ENCODE results near the gene BHLHA15. TPM values are rescaled to one million over a fixed set of nuclear protein-coding genes. Genes with fewer than 3 reads are reported as not detected.

BHLHA15 gene
- not detected for polyA plus RNA-seq (ENCODE audit: insufficient read length)
- long read RNA-seq, donor 1, partial matches to known transcripts = 0 of 3 reads
- long read RNA-seq, donor 1, other reads (novel, unspliced or antisense) = 0 of 3 reads
- long read RNA-seq, donor 2, partial matches to known transcripts = 0 of 1 reads
- long read RNA-seq, donor 2, other reads (novel, unspliced or antisense) = 0 of 1 reads
- long read RNA-seq, donor 3 = 0 reads
- long read RNA-seq, donor 4 = 0 reads
- long read RNA-seq, donor 5 = 0 reads
- long read RNA-seq, donor 6 = 0 reads
- long read RNA-seq, donor 7 = 0 reads
- long read RNA-seq, donor 8, partial matches to known transcripts = 0 of 1 reads
- long read RNA-seq, donor 8, other reads (novel, unspliced or antisense) = 0 of 1 reads

DNA sequence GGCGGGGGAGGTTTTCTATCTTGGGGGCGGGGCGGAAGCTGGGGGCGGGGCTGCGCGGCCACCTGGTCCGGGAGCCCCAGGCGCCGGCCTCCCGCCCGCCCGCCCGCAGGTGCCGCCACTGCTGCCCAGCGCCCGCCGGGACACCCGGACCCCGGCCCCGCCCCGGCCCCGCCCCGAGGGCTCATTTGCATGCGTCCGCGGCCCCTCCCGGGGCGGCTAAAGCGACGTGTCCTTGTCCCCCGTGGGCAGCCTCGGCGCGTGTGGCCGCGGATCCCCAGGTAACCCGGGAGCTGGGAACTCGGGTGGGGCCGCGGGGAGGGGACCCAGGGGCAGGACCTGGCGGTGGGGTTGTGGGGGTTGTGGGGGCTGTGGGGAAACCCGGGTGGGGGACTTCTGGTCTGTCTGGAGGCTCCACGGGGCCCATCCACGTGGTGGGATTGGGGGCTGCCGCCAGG is at the start of gene BHLHA15:
BHLHA15 (plus strand) TSS at position 219 of the 455 bp plus-strand sequence. CDS start 871 bp downstream, outside the sequence.
- DNase-seq = no peak

DNA sequence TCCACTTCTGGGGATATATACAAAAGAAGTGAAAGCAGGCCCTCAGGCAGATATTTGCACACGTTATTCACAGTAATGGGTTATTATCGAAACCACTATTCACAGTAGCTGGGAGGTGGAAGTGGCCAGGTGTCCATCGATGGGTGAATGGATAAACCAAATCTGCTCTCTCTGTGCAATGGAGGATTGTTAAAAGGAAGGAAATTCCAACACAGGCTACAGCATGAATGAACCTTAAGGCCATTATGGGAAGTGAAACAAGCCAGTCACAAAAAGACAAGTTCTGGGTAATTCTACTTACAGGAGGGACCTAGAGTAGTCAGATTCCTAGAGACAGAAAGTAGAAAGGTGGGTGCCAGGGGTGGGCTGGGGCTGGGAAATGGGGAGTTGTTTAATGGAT is 48.5 kb upstream of the BHLHA15 start:
- no peak for DNase-seq

DNA sequence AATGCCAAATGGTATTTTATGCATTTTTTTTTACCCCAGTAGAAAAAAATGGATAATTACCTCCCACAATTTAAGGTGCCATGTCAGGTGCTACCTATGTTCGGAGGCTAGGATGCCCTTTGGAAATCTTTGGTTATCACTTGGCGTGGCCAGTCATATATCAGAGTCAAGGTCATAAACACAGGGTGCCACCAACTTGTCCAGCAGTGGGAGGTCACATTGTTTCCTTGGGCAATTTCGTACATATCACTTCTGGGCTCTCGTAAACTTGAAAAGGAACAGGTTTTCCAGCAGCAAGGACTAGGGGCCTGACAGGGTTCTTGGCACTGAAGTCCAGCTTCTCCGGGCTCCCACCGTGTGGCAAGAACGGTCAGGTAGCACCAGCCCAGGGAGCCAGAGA is 48.0 kb upstream of the BHLHA15 start:
- no peak for DNase-seq

DNA sequence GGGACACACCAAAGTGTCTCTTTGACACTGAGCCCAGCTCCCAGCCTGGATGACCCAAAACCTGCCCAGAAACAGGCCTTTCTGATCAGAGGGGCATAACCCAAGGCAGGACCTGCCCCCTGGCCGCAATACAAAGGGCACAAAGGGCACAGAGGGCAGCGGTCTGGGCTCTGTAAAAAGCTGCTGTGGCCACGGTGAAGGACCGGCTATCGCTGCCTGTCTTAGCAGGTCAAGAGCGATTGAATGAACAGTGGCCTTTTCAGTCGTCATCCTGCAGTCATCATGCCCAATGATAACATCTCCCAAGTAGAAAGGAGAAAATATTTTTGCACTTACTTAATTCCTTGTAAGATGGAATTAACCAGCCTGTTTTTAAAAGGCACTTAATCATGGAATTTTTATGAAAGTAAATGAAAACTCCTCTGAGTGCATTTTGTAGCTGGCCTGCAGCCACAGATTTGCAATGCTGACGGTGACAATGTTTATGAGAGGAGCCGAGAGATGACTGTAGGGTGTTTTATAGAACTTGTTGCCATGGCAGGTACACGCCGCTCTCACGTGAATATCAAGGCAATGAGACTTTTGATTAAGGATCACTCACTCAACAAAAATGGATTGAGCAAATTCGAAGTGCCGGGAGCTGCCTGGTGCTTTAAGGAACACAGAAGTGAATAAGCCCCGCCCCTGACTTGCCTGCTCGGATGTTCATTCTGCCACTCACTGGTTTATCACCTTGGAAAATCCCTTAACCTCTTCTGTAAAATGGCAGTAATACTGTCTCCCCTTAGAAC is 47.3 kb upstream of the BHLHA15 start:
- no peak for DNase-seq

DNA sequence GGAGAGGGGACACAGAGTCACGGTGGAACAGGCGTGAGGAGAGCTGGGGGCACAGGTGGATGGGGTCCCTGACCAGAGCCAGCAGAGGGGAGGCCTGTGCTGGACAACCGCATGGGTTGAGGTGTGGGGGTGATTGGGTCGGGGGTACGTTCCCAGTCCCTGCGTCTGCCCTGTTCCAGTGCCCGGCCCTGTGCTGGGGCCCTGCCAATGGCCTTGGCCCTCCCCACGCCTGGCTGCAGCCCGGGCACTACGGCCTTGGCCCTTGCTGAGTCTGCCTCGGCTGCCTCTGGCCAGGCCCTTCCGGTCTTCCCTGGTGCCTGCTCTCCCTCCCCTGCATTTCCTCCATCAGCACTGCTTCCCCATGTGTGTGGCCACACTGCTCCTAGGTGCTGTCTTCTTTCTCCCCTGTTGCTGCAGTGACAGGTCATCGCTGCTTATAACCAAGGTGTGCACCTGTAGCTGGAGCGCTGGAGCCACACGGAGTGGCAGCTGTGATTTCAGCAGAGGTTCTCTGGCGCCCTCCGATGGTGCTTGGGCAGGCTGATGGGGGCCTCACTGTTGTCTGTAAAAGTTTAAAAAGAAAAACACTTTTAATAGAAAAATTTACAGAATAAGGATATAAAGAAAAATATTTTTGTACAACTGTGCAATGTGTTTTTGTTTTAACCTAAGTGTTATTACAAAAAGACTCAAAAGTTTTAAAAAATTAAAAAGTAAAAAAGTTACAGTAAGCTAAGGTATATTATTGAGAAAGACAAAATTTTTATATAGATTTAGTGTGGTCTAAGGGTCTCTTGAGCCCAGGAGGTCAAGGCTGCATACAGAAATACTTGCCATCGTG is 45.2 kb upstream of the BHLHA15 start:
- DNase-seq = peak; percentile 18

DNA sequence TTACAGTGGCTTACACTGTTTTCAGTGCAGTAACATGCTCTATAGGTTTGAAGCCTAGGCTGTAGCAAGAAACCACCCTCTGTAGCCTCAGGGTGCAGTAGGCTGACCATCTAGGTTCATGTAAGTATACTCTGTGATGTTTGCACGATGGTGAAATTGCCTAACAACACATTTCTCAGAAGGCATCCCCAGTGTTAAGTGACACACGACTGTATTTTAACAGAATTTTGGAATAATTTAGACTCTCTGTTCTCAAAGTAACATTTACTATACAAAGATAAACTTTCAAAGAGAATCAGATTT is 44.6 kb upstream of the BHLHA15 start:
- no peak for DNase-seq

DNA sequence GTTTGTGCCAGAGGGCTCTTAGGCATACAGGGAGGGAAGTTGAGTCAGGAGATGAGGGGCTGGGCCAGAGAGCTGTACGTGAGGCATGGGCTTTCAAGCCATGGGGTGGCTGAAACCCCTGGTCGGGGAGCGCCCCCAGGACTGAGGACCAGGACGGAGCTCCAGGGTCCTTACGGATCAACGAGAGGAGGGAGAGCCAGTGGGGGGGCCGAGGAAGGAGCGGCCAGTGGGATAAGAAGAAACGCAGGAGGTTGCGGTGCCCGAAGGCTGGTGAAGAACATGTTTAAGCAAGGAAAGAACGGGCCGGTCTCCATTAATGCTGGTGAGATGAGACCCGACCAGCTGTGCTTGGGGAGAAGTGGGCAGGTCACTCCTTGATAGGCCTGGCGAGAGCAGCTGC is 43.6 kb upstream of the BHLHA15 start:
- DNase-seq = no peak

DNA sequence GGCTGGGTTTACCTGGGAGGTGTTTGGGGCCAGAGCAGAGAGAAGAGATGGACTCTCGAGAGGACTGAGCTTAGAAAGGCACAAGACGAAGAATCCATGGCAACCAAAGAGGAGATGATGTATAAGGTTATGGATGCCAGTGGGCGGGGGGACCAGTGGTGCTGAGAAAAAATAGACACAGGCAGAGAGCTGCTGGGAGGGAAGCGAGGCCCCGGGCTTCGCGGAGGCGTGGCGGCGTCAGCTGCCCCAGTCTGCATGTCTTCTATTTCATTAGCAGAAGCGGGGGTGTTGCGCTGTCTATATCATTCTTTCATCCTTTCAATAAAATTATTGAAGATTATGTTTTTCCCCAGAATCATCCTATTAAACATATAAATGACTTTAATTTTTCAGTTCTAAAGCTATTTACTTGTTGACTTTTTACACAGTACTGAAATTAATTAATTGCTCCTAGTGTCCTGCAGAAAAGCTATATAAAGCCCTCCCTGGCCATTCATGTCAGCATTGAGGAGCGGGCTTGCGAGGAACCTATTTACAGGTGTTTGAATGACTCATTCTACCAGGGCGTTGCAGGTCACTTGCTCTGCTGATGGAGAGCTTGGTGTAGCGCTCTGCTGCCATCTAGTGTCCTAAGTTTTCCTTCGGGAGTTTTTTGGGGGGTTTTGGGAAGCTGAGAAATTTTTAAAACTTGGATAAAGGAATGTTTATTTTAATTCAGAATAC is 42.9 kb upstream of the BHLHA15 start:
- peak; percentile 60 for DNase-seq

DNA sequence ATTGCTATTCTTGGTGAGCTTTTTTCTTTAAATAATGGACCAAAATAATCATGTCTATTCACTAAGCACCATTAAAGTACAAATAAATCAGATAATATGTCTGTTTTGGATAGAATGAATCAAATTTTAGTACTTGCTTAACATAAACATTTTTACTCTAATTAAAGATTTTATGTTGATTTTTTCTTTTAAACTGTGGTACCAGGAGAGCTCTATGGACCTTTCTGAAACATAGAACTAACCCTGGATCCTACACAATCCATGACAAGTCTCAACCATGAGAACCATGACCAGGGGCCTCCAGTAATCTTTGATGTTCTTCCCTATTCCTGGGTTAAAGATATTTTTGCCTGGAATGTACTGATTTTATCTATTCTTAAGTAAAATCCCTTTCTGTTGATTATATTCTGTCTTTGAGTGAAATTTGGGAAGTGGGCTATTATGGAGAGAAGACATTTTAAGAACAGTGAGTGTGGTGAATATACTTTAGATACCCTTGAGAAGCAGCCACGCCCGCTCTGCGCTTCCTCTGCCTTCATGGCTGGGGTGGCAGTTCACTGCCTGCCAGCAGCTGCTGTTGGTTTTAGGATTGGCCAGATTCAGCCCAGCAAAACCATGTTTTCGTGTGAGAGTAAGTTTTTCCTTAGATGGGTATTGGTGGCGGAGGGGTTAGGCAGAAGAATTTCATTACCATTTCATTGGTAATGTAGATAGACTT is 42.2 kb upstream of the BHLHA15 start:
- DNase-seq = no peak

DNA sequence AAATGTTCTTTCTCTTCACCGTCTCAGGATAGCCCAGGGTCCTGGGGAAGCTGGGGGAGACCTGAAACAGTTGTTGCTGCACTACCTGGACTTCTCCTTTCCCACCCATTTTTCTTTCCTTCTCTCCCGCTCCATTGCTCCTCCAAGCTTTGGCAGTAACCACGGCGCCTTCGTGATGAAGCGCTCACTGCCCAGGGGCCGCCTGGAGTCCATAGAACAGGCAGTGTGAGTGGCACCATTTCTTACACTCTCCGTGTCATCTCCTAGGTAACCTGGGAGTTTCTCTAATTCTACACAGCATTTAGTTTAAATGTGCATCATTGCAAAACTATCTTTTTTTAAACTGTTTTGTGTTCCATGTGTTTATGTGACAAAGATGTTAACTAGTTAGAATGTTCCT is 40.3 kb upstream of the BHLHA15 start:
- DNase-seq = no peak

DNA sequence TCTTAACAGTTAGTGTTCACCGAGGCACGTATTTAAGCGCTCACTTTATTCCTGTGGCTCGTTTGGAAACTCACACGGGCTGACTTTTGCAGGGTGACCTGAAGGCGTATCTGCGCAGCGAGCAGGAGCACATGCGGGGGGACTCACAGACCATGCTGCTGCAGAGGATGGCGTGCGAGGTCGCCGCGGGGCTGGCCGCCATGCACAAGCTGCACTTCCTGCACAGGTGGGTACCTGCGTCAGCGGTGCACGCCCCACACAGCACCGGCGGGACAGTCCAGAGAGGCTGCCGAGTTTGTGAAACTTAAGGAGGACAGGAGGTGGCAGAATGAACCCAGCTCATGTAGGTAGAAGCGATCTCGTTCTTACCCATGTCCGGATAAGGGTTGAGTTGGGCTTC is 39.8 kb upstream of the BHLHA15 start:
- DNase-seq = no peak

DNA sequence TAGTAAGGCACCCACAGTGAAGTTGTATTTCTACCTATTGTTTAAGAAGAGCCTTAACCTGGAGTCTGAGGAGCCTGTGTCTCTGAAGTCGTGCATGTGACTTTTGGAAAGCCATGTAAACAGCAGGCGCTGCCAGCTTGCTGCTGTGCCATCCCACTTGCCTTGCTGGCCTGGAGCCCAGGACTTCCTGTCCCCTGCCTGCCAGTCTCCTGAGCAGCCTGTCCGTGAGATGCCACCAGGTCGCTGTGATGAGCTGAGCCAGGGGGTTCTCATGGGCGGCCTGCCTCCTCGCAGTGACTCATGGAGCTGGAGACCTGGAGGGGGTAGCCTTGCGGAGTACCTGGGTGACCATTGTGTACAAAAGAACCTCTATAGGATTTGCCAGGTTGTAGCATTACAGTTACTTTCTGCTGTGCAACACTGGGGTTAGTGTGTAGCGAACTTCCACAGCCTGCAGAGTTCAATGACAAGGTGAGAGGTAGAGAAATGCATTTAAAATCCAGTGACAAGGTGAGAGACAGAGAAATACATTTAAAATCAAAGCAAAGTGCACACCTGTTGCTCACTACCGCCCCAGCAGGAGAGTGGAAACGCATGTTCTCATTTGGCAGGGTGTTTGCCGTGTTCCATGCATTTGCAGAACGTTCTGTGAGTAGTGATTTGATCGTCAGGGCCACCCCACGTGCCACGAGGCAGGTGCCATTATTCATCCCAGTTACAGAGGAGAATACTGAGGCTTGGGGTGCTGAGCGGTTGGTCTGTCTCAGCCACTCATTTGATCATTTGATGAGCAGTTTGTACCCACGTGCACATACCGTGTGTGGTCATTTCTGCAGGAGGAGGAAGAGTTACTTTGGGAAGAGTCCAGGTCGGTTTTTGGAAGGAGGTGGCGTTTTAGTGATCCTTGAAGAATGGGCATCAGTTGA is 36.6 kb upstream of the BHLHA15 start:
- DNase-seq = no peak

DNA sequence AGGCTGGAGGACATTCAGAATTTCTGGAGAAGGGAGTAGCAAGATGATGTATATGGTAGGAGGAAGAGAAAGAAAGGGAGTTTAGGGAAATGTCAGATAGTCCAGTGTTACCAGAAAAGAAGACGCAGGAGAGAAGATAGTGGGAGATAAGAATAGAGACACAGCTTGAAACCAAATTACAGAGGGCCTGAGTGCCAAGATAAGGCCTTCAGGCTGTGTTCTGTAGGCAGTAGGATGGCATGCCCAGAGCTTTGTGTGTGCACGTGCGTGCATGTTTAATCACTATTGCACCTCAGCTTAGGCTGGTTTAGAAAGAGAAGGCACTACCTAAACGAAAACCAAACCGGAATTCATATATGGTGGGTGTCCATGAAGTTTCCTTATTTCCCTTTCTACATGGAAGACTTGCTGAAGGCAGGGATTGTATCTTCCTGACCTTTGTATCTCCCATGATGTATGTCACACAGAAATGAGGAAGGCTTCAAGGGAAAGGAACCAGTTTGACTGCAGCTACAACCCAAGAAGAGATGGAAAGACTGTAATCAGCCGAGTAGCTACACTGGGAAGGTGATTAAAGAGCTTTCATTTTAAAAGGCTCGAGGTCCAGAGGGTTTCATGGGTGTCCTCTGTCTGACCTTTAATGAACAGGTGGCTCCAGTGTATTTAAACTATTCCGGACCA is 35.8 kb upstream of the BHLHA15 start:
- DNase-seq = no peak

DNA sequence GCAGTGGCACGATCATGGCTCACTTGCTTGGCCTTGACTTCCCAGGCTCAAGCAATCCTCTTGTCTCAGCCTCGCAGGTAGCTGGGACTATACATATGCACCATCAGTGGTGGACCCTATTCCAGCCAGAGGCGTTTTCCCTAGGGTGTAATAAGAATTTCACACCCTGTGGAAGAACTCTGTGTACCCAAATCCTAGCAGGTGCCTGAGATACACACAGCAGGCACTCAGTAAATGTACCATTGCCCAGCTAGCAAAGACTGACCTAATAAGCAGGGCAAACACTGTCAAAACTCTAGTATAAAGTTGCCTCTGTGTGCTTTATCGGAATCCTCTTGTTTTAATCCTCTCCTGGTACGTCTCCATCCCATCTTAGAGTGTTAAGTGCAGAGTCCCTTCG is 33.7 kb upstream of the BHLHA15 start:
- DNase-seq = no peak

DNA sequence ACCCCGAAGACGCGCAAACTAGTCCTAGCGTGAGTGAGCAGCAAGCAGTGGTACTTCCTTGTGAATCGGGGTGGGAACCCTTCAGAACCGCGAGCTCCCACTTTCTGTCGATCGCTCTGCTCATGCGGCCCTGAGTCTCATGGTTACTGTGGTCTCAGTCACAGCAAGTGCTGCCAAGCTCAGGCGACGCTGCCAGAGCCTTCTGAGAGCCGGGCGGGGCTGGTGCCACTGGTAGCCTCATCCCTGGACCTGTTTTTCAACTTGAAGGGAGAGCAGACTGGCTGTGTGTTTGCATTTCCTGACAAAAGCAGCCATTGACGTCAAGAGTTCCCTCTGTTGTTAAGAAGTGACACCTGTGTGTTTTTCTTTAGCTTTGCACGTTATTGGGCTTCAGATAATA is 32.9 kb upstream of the BHLHA15 start:
- no peak for DNase-seq

DNA sequence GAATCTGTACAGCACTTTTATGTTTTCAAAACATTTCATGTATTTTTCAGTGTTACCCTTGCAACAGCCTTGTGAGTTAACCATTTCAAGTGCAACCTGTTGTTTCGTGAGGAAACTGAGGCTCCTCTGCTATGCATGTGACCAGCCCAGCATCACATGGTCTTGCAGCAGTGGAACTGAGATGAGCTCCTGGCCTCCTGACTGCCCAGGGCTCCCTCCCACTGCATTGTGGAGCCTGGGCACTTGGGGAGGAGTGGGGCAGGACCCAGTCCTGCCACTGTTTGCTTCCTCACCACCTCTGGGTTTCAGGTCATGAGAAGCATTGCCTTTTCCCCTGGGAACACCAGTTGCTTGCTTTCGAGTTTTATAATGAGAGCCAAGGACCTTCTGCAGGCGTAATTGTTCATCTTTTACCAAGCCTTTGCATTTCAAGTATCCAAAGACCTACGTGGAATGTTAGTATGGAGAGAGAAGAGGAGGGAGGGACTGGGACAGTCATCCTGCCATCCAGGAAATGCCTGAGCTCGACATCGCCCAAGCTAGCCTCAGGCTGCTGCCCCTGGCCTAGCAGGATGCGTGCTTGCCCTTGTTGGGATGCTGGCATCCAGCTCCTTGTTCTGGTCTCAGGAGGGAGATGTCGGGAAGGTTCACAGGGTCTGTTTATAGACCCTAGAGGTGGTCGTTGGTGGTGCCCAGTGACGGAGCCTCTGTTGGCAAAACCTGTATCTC is 32.3 kb upstream of the BHLHA15 start:
- DNase-seq = no peak

DNA sequence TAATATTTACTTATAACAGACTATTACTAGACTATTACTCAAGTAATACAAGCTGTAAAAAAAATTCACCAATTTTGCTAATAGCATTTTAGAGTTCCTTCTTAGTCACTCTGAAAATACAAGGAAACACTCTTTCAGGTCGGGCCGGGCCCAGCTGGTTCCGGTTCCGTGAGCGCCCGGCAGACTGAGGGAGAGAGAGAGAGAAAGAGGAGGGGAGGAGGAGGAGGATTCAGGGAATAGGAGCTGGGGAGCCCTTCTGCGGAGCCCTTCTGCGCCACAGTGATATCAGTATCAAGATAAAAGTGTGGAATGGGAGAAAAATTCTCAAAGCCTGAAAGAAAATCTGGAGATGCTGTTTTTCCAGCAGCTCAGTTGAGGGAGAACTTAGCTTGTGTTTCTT is 30.5 kb upstream of the BHLHA15 start:
- no peak for DNase-seq

DNA sequence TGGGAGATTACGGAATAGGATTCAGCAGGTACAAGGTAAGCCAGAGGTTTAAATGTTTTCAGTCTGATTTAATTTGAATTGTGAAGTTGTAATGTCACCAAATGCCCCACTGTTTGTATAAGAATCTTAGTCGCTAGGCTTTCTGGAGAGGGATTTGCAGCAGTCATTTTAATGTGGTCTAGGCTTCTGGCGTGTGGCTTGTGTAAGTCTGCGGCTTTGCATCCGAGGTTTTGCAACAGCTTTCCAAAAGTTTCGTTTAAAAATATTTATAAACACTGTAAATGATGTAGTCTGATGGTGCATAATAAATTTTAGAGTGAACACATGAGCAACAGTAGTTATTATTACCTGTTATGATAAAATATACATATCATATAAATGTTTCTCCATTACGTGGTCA is 26.1 kb upstream of the BHLHA15 start:
- no peak for DNase-seq
